ENCODE data around the gene GJA4. TPM values are rescaled to one million over a fixed set of nuclear protein-coding genes. Genes with fewer than 3 reads are reported as not detected.

The GJA4 gene
- total RNA-seq = not detected in 2 replicates

DNA sequence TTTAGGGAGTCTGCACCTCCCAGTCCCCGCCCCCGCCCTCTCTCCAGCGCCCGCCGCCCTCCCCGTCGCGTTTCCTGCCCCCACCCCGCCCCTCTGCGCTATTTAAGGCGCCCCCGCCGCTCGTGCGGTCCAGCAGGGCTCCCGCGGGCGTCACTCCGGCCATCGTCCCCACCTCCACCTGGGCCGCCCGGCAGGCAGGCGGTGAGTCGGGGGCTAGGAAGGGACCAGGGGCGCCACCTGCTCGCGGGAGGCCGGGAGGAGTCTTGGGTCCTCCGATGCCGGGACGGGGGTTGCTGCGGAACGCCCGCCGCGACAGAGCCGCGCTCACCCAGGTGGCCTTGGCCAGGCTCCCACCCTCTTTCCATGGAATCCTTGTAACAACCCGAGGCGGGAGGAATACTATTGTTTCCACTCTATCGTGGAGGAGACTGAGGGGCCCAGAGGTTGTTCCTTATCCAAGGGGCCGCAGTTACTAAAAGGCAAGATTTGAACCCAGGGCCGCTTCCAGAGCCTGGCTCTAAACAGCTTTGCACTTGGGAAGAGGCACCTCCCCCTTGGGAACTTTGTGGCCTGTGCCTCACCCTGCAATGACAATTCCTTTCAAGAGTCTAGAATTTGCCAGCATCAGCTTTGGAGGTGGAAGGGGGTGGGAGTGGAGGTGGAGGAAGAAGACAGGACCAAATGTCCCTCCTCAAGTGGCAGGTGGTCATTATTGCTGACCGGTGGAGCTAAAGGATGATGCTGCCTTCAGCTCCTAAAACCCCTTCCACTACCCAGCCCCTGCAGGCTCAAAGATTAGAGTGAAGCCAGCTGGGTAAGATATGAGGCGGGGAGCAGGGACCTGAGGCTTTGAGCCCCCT, at the start of gene GJA4:
Gene GJA4, plus strand, starts transcription at position 132 of the 860 bp plus-strand sequence. CDS start 1,215 bp downstream, outside the sequence.

DNA sequence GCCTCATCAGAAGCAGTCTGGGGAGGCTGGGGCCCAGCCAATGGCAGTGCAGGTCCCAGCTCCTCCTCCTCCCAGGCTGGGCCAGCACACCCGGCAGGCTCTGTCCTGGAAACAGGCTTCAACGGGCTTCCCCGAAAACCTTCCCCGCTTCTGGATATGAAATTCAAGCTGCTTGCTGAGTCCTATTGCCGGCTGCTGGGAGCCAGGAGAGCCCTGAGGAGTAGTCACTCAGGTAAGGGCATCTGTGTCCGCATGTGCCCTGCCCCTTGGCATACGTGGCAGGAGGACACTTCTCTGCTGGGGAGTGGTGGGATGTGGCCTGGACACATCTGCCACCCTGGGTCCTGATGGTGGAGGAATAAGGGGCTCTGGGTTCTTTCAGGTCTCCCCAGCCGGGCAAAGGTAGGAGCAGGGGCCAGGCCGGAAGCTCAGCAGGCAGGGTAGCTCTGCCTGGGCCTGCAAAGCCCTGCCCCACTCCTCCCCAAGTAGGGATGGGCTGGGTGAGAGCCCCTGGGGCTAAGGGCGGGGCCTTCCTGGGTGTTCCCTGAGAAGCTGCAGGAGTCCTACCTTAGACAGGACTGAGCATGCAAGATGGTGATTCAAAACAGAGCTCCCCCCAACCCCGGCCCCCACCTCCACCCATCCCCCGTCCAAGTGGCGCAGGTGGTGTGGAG, 37.7 kb upstream of the GJA4 start, which contains the start of gene GJB5:
Gene GJB5, plus strand, starts transcription at position 84 of the 674 bp plus-strand sequence. CDS start 2,284 bp downstream, outside the sequence.

DNA sequence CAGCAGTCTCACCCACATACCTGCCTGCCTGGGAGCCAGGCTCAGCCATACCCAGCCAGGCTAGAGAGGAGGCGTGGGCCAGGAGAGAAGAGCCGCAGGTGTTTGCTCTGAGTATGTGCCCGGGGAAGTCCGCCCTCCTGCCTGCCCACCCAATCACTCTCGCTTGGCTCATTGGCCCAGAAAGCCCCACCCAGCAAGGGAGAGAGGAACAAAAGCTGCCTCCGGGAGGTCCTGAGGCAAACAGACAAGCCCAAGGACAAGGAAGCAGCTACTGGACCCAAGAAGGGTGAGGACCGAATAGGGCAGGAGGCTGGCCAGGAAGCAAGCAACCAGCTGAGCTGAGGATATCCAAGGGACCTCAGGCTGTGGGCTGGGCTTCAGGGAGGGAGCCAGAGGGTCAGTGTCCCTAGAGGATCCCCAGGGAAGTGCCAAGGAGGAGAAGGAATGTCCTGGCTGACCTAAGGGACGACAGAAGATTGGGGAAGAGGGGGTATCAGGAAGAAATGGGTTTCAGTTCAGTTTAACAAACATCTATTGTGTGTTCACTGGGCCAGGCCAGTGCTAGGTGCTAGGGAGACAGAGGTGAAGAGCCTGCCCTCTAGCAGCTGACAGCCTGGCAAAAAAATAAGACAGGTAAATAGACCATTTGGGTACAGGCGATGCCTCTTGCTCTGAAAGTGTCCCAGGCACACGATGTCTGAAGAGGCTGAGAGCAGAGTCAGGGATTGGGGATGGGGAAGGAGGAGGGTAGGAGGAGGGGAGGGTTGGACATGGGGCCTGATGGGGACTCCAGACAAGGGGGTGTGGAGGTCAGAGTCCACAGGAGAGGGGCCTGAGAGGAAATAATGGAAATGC, 33.1 kb upstream of the GJA4 start, which contains the start of gene GJB4:
Gene GJB4, plus strand, starts transcription at position 238 of the 855 bp plus-strand sequence. CDS start 1,515 bp downstream, outside the sequence.

DNA sequence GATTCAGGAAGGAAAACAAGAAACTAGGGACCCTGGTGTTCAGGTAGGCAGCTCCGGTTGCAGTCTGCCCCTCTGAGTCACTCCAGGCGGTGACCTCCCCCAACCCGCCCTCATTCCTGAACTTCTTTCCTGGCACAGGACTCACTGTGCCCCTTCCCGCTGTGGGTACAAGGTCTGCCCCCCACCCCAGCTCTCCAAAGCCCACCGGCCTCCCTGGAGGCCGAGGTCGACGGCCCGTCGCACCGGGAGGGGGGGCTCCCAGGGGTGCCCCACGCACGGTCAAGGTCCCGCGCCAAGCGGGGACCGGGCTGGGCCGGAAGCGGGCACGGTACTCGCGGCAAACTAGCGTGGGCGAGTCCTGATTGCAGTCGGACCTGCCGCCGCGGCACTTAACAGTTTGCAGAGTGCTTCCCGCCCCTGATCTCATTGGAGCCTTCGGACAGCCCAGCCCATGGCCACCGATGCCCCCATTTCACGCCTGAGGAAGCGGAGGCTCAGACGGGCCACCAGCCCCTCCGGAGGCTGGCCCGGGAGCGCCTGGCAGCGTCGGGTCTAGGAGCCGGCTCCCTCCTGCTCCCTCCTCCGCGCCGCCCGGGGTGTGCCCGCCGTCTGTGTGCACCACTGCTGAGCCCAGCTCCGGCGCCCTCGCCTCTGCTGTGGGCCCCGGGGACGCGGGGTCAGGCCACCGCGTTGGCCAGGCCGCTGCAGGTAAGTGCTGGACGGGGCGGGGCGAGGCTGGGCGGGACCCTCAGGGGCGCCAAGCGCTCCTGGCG, 11.5 kb upstream of the GJA4 start, which contains the start of gene GJB3:
Gene GJB3, plus strand, starts transcription at position 144 of the 773 bp plus-strand sequence. CDS start 3,549 bp downstream, outside the sequence.

Other genes with a start within 250 kb of the GJA4 start
- gene GJB5, start 38.0 kb upstream of the GJA4 start, total RNA-seq = not detected in 2 replicates
- not detected in 2 replicates for gene GJB4, start 33.3 kb upstream of the GJA4 start, total RNA-seq
- 0.12 and 0.16 TPM in 2 replicates for gene GJB3, start 11.8 kb upstream of the GJA4 start, total RNA-seq
- 26.0 and 26.2 TPM in 2 replicates for gene SMIM12, start 66.8 kb downstream of the GJA4 start, total RNA-seq
- under 0.01 TPM in 1 of 2 replicates, not detected in the other for gene DLGAP3, start 136.7 kb downstream of the GJA4 start, total RNA-seq
- gene TMEM35B, start 192.3 kb downstream of the GJA4 start, total RNA-seq = 24.2 and 27.8 TPM in 2 replicates
- 19.7 and 23.0 TPM in 2 replicates for gene ZMYM6, start 238.9 kb downstream of the GJA4 start, total RNA-seq

Data from hair follicle dermal papilla cell (primary cell).